ENCODE measurements around the gene ELOVL4. TPM values are rescaled to one million over a fixed set of nuclear protein-coding genes. Genes with fewer than 3 reads are reported as not detected.

Gene ELOVL4
- polyA plus RNA-seq, 3 donors, result not detected

GRCh38 chr6:79923270-79923669 is 24.1 kb downstream of the ELOVL4 start:
- TF ChIP-seq, protein P1, sequence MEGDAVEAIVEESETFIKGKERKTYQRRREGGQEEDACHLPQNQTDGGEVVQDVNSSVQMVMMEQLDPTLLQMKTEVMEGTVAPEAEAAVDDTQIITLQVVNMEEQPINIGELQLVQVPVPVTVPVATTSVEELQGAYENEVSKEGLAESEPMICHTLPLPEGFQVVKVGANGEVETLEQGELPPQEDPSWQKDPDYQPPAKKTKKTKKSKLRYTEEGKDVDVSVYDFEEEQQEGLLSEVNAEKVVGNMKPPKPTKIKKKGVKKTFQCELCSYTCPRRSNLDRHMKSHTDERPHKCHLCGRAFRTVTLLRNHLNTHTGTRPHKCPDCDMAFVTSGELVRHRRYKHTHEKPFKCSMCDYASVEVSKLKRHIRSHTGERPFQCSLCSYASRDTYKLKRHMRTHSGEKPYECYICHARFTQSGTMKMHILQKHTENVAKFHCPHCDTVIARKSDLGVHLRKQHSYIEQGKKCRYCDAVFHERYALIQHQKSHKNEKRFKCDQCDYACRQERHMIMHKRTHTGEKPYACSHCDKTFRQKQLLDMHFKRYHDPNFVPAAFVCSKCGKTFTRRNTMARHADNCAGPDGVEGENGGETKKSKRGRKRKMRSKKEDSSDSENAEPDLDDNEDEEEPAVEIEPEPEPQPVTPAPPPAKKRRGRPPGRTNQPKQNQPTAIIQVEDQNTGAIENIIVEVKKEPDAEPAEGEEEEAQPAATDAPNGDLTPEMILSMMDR (IDR thresholded peaks at IDR 0.05), result no peak
- Histone ChIP-seq H3K4me1 (ENCODE audit: control insufficient read depth in 1 of 2, insufficient read depth in 2 of 2, low read length in 2 of 2) (no peaks in the 10 kb centered on the region), H3K79me2 (ENCODE audit: insufficient read depth, low read length) (no peaks in the 10 kb centered on the region), H3K9me3 (replicated peaks in 1 of 2; ENCODE audit: control insufficient read depth in 1 of 2, insufficient read depth in 1 of 2, low read length in 2 of 2) (no peaks in the 10 kb centered on the region), H3K4me2 (replicated peaks; ENCODE audit: extremely low read depth, low read length, poor library complexity, severe bottlenecking) (no peak overlapping the region), H3K9ac (ENCODE audit: insufficient read depth, low read length, poor library complexity, severe bottlenecking) (no peak overlapping the region), H3K36me3 (replicated peaks in 1 of 2; ENCODE audit: control insufficient read depth in 1 of 2, insufficient read depth in 2 of 2, low read length in 2 of 2) (no peaks in the 10 kb centered on the region), H3K27me3 (ENCODE audit: control insufficient read depth in 2 of 2, insufficient read depth in 2 of 2, low read length in 2 of 2) (peaks cover 0 to 4% of the 10 kb centered on the region in 2 donors), H4K20me1 (ENCODE audit: insufficient read depth, low read length) (no peaks in the 10 kb centered on the region), H3K27ac (ENCODE audit: low read depth in 1 of 2, low read length in 2 of 2) (no peak overlapping the region), H2AFZ (ENCODE audit: insufficient read depth, low read depth, low read length, poor library complexity, severe bottlenecking) (no peak overlapping the region), H3K4me3 (replicated peaks in 1 of 3; ENCODE audit: low read depth in 2 of 3, low read length in 3 of 3) (no peak overlapping the region)
- WGBS (ENCODE audit: insufficient coverage), result no CpG with 5 or more reads among the region's 2 CpGs
- no peak for DNase-seq
- peak overlapping the region in 1 of 2 donors; percentile 8 for H3K4me3 Mint-ChIP-seq
- H3K27me3 Mint-ChIP-seq (ENCODE audit: low read depth in 3 of 3), result peaks cover 0 to 9% (median 7%) of the 10 kb centered on the region in 3 donors
- H3K36me3 Mint-ChIP-seq, result no peaks in the 10 kb centered on the region
- H3K27ac Mint-ChIP-seq, result no peak overlapping the region
- H3K9me3 Mint-ChIP-seq, result peaks cover 0 to 2% (median 0%) of the 10 kb centered on the region in 7 donors
- H3K4me1 Mint-ChIP-seq, result no peaks in the 10 kb centered on the region
- intact Hi-C loops (cut with micrococcal nuclease), result no loop called here

DNA sequence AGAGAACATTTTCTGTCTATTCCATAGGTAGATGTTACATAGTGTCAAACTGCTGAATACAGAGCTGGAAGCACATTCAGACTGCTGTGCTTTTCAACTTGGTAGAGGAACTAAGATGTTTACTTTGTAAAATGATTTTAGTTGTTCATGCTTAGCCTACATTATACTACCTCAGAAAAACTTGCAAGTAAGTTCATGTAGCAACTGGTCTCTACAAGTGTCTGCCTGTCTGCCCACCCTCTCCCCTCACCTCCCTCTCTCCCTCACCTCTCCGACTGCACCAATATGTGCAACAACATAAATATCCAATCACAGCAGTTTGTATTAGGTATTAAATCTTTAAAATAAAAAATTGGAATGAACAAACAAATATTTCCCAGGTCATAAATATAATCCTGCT is 25.3 kb downstream of the ELOVL4 start:
- no CpG with 5 or more reads among the region's 1 CpG for WGBS (ENCODE audit: insufficient coverage)
- Histone ChIP-seq H3K27me3 (ENCODE audit: control insufficient read depth in 2 of 2, insufficient read depth in 2 of 2, low read length in 2 of 2) (peaks cover 0 to 2% of the 10 kb centered on the region in 2 donors), H3K4me2 (replicated peaks; ENCODE audit: extremely low read depth, low read length, poor library complexity, severe bottlenecking) (no peak overlapping the region), H2AFZ (ENCODE audit: insufficient read depth, low read depth, low read length, poor library complexity, severe bottlenecking) (no peak overlapping the region), H3K4me1 (ENCODE audit: control insufficient read depth in 1 of 2, insufficient read depth in 2 of 2, low read length in 2 of 2) (no peaks in the 10 kb centered on the region), H3K79me2 (ENCODE audit: insufficient read depth, low read length) (no peaks in the 10 kb centered on the region), H3K9me3 (replicated peaks in 1 of 2; ENCODE audit: control insufficient read depth in 1 of 2, insufficient read depth in 1 of 2, low read length in 2 of 2) (no peaks in the 10 kb centered on the region), H3K9ac (ENCODE audit: insufficient read depth, low read length, poor library complexity, severe bottlenecking) (no peak overlapping the region), H3K27ac (ENCODE audit: low read depth in 1 of 2, low read length in 2 of 2) (no peak overlapping the region), H3K4me3 (replicated peaks in 1 of 3; ENCODE audit: low read depth in 2 of 3, low read length in 3 of 3) (no peak overlapping the region), H3K36me3 (replicated peaks in 1 of 2; ENCODE audit: control insufficient read depth in 1 of 2, insufficient read depth in 2 of 2, low read length in 2 of 2) (no peaks in the 10 kb centered on the region), H4K20me1 (ENCODE audit: insufficient read depth, low read length) (no peaks in the 10 kb centered on the region)
- peaks cover 0 to 9% (median 4%) of the 10 kb centered on the region in 3 donors for H3K27me3 Mint-ChIP-seq (ENCODE audit: low read depth in 3 of 3)
- no peak overlapping the region for H3K4me3 Mint-ChIP-seq
- intact Hi-C loops (cut with micrococcal nuclease), result no loop called here
- DNase-seq, result no peak
- peaks cover 0 to 2% (median 0%) of the 10 kb centered on the region in 7 donors for H3K9me3 Mint-ChIP-seq
- TF ChIP-seq, protein P1 (IDR thresholded peaks at IDR 0.05), result no peak
- H3K4me1 Mint-ChIP-seq, result no peaks in the 10 kb centered on the region
- H3K36me3 Mint-ChIP-seq, result no peaks in the 10 kb centered on the region
- no peak overlapping the region for H3K27ac Mint-ChIP-seq
